WTC11 (cell line): ENCODE results near the gene TMPRSS13. TPM values are rescaled to one million over a fixed set of nuclear protein-coding genes. Genes with fewer than 3 reads are reported as not detected.

Source experiments
- FOXP4 ChIP-seq: sonication (generic); formaldehyde crosslinking; IDR thresholded peaks from 2 replicates; pipeline ENCODE4 v1.8.0; 2022; ENCODE audit warnings: mild to moderate bottlenecking, missing genetic modification reagents
- GABPB1 ChIP-seq: sonication (generic); formaldehyde crosslinking; IDR thresholded peaks from 2 replicates; pipeline ENCODE4 v1.8.1; 2023; ENCODE audit warnings: mild to moderate bottlenecking, missing genetic modification reagents
- GRHL2 ChIP-seq: fragments of 250-450 bp; sonication (Bioruptor Pico); IDR thresholded peaks from 2 replicates; pipeline ENCODE4 v1.8.0; 2022; ENCODE audit warnings: mild to moderate bottlenecking, moderate library complexity; ENCODE audit not compliant: insufficient replicate concordance, severe bottlenecking
- JUN ChIP-seq: sonication (generic); formaldehyde crosslinking; IDR thresholded peaks from 2 replicates; pipeline ENCODE4 v1.8.0; 2023; ENCODE audit warnings: mild to moderate bottlenecking, missing genetic modification reagents
- OVOL2 ChIP-seq: fragments of 250-450 bp; sonication (Bioruptor Pico); IDR thresholded peaks from 2 replicates; pipeline ENCODE4 v1.9.0; 2021; ENCODE audit warnings: mild to moderate bottlenecking, borderline replicate concordance
- STAT6 ChIP-seq: sonication (generic); formaldehyde crosslinking; conservative IDR thresholded peaks from 2 replicates; pipeline ENCODE4 v1.8.1; 2023; ENCODE audit warnings: mild to moderate bottlenecking, low read depth, missing genetic modification reagents, moderate library complexity
- TP53 ChIP-seq: sonication (generic); formaldehyde crosslinking; IDR thresholded peaks from 2 replicates; pipeline ENCODE4 v1.8.1; 2023; ENCODE audit warnings: mild to moderate bottlenecking, missing genetic modification reagents
- ZNF121 ChIP-seq: sonication (generic); formaldehyde crosslinking; IDR thresholded peaks from 2 replicates; pipeline ENCODE4 v1.8.0; 2023; ENCODE audit warnings: missing genetic modification reagents
- ZNF281 ChIP-seq: sonication (generic); formaldehyde crosslinking; IDR thresholded peaks from 2 replicates; pipeline ENCODE4 v1.8.0; 2023; ENCODE audit warnings: mild to moderate bottlenecking, missing genetic modification reagents
- ZNF532 ChIP-seq: fragments of 250-450 bp; sonication (Bioruptor Pico); IDR thresholded peaks from 2 replicates; pipeline ENCODE4 v1.9.0; 2021; ENCODE audit warnings: mild to moderate bottlenecking, borderline replicate concordance
- total RNA-seq: library from RNA; stranded (reverse); gene quantifications from 3 replicates; pipeline ENCODE4 v1.2.3, GENCODE V29; 2021
- TF ChIP-seq, protein P1 (sequence below): sonication (generic); formaldehyde crosslinking; IDR thresholded peaks from 2 replicates; pipeline ENCODE4 v1.8.1; 2022; ENCODE audit warnings: missing genetic modification reagents, borderline replicate concordance
- TF ChIP-seq, protein P2 (sequence below): sonication (generic); formaldehyde crosslinking; IDR thresholded peaks from 2 replicates; pipeline ENCODE4 v1.8.0; 2022; ENCODE audit warnings: mild to moderate bottlenecking, missing genetic modification reagents
- TF ChIP-seq, protein P3 (sequence below): fragments of 250-450 bp; sonication (Bioruptor Pico); IDR thresholded peaks from 2 replicates; pipeline ENCODE4 v1.8.0; 2021; ENCODE audit warnings: mild to moderate bottlenecking
- TF ChIP-seq, protein P4 (sequence below): sonication (generic); formaldehyde crosslinking; IDR thresholded peaks from 2 replicates; pipeline ENCODE4 v1.8.0; 2023; ENCODE audit warnings: missing genetic modification reagents, mild to moderate bottlenecking, borderline replicate concordance

TMPRSS13 gene
- total RNA-seq, 1 experiment from 2014 or later: 0.63 TPM

DNA sequence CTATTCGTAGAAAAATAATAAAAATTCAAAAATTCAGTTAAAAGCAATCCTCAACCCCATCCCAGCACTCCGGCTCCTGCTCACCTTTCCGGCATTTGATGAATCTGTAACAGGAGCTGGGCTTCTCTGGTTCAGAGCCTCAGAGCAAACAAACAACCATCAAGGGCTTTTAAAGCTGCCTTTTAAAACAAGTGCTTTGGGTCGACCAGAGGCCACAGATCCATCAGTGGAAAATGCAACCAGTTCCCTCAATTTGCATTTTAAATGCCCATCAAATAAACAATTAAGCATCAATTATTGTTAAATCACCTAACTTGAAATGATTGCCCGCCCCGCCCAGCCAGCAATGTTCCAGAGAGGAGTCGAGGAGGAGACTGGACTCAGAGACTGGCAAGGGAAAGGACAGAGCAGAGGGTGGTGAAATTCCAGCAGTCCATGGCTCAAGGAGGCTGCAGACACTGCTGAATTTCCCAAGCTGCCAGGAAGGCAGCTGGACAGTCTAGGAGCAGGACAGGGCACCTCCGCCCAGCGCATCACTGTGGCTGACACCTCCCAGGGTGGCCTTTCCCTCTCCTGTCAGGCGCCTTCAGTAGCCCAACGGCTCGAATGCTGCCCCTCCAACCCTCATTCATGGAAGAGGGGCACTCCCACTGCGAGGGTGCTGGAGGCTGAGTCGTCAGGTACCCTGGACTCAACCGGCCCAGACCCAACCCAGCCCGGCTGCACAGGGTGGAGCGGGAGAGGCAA, 60.2 kb downstream of the TMPRSS13 start (continued):
- TF ChIP-seq STAT6 (CRISPR knock-in tag) (no peak), FOXP4 (no peak), ZNF281 (CRISPR knock-in tag) (no peak), ZNF532 (CRISPR knock-in tag) (no peak), GRHL2 (CRISPR knock-in tag) (no peak), GABPB1 (CRISPR knock-in tag) (no peak), OVOL2 (no peak), TP53 (no peak), ZNF121 (CRISPR knock-in tag) (no peak), JUN (CRISPR knock-in tag) (no peak)
- TF ChIP-seq, protein P1, sequence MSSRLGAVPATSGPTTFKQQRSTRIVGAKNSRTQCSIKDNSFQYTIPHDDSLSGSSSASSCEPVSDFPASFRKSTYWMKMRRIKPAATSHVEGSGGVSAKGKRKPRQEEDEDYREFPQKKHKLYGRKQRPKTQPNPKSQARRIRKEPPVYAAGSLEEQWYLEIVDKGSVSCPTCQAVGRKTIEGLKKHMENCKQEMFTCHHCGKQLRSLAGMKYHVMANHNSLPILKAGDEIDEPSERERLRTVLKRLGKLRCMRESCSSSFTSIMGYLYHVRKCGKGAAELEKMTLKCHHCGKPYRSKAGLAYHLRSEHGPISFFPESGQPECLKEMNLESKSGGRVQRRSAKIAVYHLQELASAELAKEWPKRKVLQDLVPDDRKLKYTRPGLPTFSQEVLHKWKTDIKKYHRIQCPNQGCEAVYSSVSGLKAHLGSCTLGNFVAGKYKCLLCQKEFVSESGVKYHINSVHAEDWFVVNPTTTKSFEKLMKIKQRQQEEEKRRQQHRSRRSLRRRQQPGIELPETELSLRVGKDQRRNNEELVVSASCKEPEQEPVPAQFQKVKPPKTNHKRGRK: no peak
- TF ChIP-seq, protein P2, sequence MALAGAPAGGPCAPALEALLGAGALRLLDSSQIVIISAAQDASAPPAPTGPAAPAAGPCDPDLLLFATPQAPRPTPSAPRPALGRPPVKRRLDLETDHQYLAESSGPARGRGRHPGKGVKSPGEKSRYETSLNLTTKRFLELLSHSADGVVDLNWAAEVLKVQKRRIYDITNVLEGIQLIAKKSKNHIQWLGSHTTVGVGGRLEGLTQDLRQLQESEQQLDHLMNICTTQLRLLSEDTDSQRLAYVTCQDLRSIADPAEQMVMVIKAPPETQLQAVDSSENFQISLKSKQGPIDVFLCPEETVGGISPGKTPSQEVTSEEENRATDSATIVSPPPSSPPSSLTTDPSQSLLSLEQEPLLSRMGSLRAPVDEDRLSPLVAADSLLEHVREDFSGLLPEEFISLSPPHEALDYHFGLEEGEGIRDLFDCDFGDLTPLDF (CRISPR knock-in tag): no peak
- TF ChIP-seq, protein P3, sequence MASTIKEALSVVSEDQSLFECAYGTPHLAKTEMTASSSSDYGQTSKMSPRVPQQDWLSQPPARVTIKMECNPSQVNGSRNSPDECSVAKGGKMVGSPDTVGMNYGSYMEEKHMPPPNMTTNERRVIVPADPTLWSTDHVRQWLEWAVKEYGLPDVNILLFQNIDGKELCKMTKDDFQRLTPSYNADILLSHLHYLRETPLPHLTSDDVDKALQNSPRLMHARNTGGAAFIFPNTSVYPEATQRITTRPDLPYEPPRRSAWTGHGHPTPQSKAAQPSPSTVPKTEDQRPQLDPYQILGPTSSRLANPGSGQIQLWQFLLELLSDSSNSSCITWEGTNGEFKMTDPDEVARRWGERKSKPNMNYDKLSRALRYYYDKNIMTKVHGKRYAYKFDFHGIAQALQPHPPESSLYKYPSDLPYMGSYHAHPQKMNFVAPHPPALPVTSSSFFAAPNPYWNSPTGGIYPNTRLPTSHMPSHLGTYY (CRISPR knock-in tag): no peak
- TF ChIP-seq, protein P4, sequence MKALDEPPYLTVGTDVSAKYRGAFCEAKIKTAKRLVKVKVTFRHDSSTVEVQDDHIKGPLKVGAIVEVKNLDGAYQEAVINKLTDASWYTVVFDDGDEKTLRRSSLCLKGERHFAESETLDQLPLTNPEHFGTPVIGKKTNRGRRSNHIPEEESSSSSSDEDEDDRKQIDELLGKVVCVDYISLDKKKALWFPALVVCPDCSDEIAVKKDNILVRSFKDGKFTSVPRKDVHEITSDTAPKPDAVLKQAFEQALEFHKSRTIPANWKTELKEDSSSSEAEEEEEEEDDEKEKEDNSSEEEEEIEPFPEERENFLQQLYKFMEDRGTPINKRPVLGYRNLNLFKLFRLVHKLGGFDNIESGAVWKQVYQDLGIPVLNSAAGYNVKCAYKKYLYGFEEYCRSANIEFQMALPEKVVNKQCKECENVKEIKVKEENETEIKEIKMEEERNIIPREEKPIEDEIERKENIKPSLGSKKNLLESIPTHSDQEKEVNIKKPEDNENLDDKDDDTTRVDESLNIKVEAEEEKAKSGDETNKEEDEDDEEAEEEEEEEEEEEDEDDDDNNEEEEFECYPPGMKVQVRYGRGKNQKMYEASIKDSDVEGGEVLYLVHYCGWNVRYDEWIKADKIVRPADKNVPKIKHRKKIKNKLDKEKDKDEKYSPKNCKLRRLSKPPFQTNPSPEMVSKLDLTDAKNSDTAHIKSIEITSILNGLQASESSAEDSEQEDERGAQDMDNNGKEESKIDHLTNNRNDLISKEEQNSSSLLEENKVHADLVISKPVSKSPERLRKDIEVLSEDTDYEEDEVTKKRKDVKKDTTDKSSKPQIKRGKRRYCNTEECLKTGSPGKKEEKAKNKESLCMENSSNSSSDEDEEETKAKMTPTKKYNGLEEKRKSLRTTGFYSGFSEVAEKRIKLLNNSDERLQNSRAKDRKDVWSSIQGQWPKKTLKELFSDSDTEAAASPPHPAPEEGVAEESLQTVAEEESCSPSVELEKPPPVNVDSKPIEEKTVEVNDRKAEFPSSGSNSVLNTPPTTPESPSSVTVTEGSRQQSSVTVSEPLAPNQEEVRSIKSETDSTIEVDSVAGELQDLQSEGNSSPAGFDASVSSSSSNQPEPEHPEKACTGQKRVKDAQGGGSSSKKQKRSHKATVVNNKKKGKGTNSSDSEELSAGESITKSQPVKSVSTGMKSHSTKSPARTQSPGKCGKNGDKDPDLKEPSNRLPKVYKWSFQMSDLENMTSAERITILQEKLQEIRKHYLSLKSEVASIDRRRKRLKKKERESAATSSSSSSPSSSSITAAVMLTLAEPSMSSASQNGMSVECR (CRISPR knock-in tag): no peak
